GM21447 (cell line): ENCODE results near the gene SMCO1.
"Not testable (repeated sequence)": the region's sequence is repeated elsewhere in the genome, so short reads cannot be mapped to it uniquely, and the experiment has no call there.

ENCODE experiments used
- ATAC-seq: cut with Tn5 transposase; IDR thresholded peaks from one replicate; pipeline ENCODE4 v1.9.1; 2021; ENCODE audit not compliant: unreplicated experiment

SMCO1 gene

DNA sequence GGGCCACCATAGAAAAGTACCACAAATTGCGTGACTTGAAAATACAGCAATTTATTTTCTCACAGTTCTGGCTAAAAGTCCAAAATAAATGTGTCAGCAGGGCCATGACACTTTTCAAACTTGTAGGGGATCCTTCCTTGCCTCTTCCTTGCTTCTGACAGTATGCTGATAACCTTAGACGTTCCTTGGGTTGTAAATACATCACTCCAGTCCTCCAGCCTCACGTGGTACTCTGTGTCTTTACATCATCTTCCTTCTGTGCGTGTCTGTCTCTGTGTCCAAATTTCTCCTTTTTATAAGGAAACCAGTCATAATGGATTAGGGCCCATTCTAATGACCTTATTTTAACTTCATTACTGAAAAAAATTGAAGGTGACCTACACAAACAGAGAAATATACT, 19.0 kb downstream of the SMCO1 start:
- ATAC-seq: no peak

DNA sequence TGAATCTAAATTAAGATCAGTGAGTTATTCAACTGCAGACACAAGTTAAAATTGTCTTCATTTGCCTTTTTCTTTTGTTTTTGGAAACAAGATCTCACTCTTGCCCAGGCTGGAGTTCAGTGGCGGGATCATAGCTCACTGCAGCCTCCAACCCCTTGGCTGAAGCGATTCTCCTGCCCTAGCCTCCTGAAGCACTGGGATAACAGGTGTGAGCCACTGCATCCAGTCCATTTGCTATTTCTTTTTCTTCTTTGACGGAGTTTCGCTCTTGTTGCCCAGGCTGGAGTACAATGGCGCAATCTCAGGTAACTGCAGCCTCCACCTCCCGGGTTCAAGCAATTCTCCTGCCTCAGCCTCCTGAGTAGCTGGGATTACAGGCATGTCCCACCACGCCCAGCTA, 21.9 kb downstream of the SMCO1 start:
- ATAC-seq: no peak

DNA sequence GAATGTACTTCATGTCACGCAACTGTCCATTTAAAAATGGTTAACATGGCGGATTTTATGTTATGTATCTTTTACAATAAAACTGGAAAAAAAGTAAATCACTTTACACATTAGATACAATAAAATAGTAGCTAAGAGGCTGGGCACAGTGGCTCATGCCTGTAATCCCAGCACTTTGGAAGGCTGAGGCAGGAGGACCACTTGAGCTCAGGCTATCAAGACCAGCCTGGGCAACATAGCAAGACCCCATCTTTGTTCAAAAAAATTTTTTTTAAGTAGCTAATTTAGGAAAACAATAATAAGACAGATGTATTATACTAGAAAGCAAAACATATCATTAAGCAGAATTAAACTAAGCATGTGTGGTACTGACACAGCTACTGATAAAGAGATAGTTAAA, 23.1 kb downstream of the SMCO1 start:
- ATAC-seq: no peak

DNA sequence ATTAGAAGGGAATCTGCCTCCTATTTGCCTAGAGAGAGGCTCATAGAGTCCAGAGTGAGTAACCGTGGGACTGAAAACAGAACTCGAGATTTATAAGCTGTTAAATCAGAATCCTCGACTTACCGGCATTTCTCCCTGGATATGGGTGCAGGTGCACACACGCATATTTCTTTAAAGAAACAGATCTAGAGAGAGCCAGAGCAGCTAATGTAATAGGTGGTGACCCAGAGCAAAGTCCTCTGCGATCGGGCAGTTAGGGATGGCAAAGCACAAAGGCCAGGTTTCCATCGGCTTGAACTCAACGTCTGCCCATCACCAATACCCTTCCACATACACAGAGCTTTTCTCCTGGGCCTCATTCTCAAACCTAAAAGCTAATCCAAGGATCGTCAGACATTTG, 25.4 kb downstream of the SMCO1 start:
- ATAC-seq: no peak

DNA sequence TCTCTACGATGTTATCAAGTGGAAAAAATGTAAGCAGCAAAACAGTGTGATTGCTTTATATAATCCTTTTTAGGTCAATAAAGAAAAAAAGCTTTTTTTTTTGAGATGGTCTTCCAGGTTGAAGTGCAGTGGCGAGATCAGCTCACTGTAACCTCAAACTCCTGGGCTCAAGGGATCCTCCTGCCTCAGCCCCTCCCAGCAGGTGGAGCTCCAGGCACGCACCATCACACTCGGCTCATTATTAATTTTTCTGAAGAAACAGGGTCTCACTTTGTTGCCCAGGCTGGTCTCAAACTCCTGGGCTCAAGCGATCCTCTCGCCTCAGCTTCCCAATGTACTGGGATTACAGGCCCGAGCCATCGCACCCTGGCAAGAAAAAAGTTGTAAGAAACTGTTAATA, 28.9 kb downstream of the SMCO1 start:
- ATAC-seq: no peak

DNA sequence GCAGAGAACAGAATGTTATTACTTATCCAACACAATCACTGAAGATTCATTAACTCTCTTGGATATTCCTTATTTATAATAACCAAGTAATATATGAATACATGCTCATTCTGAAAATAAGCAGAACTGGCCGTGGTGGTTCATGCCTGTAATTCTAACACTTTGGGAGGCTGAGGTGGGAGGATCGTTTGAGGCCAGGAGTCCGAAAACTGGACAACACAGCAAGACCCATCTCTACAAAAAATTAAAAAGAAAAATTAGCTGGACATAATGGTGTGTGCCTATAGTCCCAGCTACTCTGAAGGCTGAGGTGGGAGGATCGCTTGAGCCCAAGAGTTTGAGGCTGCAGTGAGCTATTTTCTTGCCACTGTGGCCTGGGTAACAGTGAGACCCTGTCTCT, 37.5 kb downstream of the SMCO1 start:
- no peak for ATAC-seq

DNA sequence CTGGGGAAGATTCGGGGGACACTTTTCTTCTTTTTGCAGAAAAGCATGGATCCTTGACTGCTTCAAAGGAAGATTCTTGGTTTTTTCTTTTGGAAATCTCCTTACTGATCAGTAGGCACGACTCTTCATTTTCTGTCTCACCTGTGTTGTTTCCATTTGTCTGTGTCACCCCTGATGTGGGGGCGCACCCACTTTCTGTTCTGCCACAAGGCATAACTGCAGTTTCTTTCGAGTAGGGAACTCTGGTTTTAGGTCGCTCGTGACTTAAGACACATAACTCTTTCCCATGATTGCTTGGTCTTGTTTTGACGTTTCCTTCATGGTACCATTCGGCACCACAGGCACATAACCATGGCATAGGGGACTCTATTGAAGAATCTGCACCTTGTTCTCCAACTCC, 42.9 kb downstream of the SMCO1 start:
- no peak for ATAC-seq

DNA sequence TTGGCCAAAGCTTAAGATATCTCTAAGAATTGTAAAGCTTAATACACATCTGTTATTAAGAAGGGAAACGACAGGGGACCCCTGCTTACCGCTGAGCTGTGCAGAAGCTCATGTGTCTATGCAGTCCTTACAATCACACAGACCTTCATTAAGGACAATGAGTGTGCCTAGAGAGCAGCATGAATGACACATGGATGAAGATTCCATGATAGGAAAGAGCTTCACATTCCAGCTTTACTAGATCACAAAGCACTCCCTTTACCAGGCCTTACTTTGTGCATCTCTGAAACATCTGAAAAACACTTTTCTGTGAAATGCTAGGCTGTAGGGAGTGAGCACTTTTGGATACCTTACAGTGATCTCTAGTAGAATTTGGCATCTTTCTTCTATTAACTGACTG, 43.6 kb downstream of the SMCO1 start:
- ATAC-seq: no peak

DNA sequence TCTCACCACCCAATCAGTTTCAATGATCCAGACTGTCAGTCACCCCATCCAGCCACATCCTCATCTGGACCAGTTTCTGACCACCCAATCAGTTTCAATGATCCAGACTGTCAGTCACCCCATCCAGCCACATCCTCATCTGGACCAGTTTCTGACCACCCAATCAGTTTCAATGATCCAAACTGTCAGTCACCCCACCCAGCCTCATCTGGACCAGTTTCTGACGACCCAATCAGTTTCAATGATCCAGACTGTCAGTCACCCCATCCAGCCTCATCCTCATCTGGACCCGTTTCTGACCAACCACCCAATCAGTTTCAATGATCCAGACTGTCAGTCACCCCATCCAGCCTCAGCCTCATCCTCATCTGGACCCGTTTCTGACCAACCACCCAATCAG, 45.0 kb downstream of the SMCO1 start:
- not testable (repeated sequence) for ATAC-seq

DNA sequence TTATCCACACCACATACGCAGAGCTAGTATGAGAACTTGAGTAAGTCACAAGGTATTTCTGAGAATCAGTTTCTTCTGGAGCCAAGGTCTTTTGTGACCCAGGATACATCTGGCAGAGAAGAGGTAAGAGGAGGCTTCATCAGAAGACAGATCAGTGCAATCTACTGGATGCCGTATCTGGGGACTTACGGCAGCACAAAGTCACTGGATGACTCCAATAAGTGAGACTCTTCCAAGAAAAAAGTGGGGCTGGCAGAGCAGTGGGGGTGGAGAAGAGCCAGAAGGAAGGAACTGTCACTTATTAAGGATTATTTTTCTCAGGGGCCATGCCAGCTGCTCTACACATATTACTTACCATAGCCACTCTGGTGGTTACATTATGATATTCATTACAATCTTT, 51.3 kb downstream of the SMCO1 start:
- no peak for ATAC-seq

DNA sequence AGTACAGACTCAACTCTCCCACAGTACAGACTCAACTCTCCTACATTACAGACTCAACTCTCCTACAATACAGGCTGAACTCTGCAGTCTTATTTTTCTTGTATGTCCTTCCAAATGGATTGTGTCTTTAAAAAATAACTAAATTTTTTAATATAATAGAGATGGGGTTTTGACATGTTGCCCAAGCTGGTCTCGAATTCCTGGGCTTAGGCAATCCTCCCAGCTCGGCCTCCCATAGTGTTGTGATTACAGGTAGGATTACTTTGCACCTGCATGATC, 51.7 kb downstream of the SMCO1 start:
- no peak for ATAC-seq

DNA sequence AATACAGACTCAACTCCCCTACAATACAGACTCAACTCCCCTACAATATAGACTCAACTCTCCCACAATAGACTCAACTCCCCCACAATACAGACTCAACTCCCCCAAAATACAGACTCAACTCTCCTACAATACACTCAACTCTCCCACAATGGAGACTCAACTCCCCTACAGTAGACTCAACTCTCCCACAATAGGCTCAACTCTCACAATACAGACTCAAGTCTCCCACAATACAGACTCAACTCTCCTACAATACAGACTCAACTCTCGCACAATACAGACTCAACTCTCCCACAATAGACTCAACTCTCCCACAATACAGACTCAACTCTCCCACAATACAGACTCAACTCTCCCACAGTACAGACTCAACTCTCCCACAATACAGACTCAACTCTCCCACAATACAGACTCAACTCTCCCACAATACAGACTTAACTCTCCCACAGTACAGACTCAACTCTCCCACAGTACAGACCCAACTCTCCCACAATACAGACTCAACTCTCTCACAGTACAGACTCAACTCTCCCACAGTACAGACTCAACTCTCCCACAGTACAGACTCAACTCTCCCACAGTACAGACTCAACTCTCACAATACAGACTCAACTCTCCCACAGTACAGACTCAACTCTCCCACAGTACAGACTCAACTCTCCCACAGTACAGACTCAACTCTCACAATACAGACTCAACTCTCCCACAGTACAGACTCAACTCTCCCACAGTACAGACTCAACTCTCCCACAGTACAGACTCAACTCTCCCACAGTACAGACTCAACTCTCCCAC, 52.3 kb downstream of the SMCO1 start:
- not testable (repeated sequence) for ATAC-seq

DNA sequence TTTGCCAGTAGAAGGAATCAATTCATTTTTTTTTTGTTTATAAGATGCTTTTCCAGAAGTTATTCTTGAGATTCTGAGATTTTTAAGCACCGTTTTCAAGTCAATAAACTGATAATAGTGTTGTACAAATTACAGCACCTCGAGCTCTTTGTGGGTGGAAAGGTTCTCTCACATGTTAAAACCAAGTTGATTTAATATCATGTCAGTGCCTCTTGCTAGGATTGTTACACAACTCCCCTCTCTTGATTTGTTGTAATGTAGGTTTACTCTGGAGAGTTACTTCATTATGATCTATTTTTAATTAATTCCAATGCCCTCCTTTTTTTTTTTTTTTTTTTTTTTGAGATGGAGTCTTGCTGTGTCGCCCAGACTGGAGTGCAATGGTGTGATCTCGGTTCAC, 57.1 kb downstream of the SMCO1 start:
- no peak for ATAC-seq

DNA sequence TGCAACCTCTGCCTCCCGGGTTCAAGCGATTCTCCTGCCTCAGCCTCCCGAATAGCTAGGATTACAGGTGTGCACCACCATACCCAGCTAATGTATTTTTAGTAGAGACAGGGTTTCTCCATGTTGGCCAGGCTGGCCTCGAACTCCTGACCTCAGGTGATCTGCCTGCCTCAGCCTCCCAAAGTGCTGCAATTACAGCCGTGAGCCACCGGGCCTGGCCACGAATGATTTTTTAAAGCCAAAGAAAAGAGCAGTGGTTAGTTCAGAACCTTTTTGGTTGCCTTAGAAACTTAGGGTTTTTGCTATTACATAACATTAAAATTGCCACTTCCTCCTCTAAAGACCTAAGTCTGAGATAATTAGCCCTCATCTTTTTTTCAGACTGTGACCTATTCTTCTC, 57.7 kb downstream of the SMCO1 start:
- ATAC-seq: not testable (repeated sequence)
